ENCODE measurements around the gene MSRB3.

GRCh38 chr12:65329721-65330120, 51.2 kb downstream of the MSRB3 start:
- TF ChIP-seq EP300 (IDR thresholded peaks at IDR 0.05; ENCODE audit: borderline replicate concordance in 1 of 2, low read depth in 1 of 2, low read length in 1 of 2) (no peak), CTCF (IDR thresholded peaks at IDR 0.05) (no peak), GATA2 (CRISPR knock-in tag; IDR thresholded peaks at IDR 0.05) (no peak), SMC3 (IDR thresholded peaks at IDR 0.05; ENCODE audit: low read depth, low read length) (no peak)
- TF ChIP-seq, protein P1, sequence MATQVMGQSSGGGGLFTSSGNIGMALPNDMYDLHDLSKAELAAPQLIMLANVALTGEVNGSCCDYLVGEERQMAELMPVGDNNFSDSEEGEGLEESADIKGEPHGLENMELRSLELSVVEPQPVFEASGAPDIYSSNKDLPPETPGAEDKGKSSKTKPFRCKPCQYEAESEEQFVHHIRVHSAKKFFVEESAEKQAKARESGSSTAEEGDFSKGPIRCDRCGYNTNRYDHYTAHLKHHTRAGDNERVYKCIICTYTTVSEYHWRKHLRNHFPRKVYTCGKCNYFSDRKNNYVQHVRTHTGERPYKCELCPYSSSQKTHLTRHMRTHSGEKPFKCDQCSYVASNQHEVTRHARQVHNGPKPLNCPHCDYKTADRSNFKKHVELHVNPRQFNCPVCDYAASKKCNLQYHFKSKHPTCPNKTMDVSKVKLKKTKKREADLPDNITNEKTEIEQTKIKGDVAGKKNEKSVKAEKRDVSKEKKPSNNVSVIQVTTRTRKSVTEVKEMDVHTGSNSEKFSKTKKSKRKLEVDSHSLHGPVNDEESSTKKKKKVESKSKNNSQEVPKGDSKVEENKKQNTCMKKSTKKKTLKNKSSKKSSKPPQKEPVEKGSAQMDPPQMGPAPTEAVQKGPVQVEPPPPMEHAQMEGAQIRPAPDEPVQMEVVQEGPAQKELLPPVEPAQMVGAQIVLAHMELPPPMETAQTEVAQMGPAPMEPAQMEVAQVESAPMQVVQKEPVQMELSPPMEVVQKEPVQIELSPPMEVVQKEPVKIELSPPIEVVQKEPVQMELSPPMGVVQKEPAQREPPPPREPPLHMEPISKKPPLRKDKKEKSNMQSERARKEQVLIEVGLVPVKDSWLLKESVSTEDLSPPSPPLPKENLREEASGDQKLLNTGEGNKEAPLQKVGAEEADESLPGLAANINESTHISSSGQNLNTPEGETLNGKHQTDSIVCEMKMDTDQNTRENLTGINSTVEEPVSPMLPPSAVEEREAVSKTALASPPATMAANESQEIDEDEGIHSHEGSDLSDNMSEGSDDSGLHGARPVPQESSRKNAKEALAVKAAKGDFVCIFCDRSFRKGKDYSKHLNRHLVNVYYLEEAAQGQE (IDR thresholded peaks at IDR 0.05; ENCODE audit: low read depth, low read length), result no peak
- TF ChIP-seq, protein P2, sequence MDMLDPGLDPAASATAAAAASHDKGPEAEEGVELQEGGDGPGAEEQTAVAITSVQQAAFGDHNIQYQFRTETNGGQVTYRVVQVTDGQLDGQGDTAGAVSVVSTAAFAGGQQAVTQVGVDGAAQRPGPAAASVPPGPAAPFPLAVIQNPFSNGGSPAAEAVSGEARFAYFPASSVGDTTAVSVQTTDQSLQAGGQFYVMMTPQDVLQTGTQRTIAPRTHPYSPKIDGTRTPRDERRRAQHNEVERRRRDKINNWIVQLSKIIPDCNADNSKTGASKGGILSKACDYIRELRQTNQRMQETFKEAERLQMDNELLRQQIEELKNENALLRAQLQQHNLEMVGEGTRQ (IDR thresholded peaks at IDR 0.05; ENCODE audit: borderline replicate concordance, low read depth, low read length), result no peak
